CD4-positive, alpha-beta T cell (primary cell): Measurements from ENCODE around the gene LPAR3. TPM values are rescaled to one million over a fixed set of nuclear protein-coding genes. Genes with fewer than 3 reads are reported as not detected.

Experiments
- ATAC-seq: fragments of 200-7000 bp; cut with Tn5 transposase; one replicate; pipeline ENCODE4 v1.10.0; 2022; ENCODE audit warnings: mild to moderate bottlenecking; ENCODE audit not compliant: poor library complexity
- CTCF ChIA-PET: fragments of 350-600 bp; sonication (Branson Sonifier 250); formaldehyde crosslinking; loops from one replicate; lab custom pipeline; 2021; ENCODE audit warnings: antibody characterized with exemption, inconsistent platforms; lab: Charles Lee
- POLR2A ChIA-PET: fragments of 350-600 bp; sonication (Branson Sonifier 250); formaldehyde crosslinking; loops from one replicate; lab custom pipeline; 2021; ENCODE audit warnings: antibody characterized with exemption, inconsistent platforms; lab: Charles Lee
- DNase-seq, 14 experiments: peaks; one replicate each; pipeline ENCODE4 v3.0.0-alpha.2; 2013 to 2020; ENCODE audit warnings: mixed read lengths in 2 of 14
- H3K27ac ChIP-seq, 2 donors: one replicate each; pipeline versions ENCODE4 v1.5.1 to v1.7.0; 2013; ENCODE audit warnings: low read length in 2 of 2, low read depth in 1 of 2, mild to moderate bottlenecking in 1 of 2
- H3K27me3 ChIP-seq, 2 experiments: 1 replicate in 1 of 2; 2 replicates in 1 of 2; pipeline versions ENCODE4 v1.6.1 to v1.7.0; 2013; ENCODE audit warnings: low read length in 2 of 2, control low read depth in 1 of 2, mild to moderate bottlenecking in 1 of 2, moderate library complexity in 1 of 2; ENCODE audit not compliant: insufficient read depth in 2 of 2, control insufficient read depth in 1 of 2
- H3K36me3 ChIP-seq: one replicate; pipeline ENCODE4 v1.6.1; 2013; ENCODE audit warnings: low read length, control low read depth; ENCODE audit not compliant: insufficient read depth
- H3K4me1 ChIP-seq: one replicate; pipeline ENCODE4 v1.6.1; 2013; ENCODE audit warnings: low read length, control low read depth; ENCODE audit not compliant: insufficient read depth
- H3K4me3 ChIP-seq: one replicate; pipeline ENCODE4 v1.5.1; 2013; ENCODE audit warnings: mild to moderate bottlenecking, low read length, moderate library complexity
- H3K9me3 ChIP-seq, 2 experiments: 1 replicate in 1 of 2; 2 replicates in 1 of 2; pipeline versions ENCODE4 v1.6.1 to v1.7.0; 2013; ENCODE audit warnings: low read length in 2 of 2, mild to moderate bottlenecking in 2 of 2, control low read depth in 1 of 2, moderate library complexity in 1 of 2; ENCODE audit not compliant: control insufficient read depth in 1 of 2, insufficient read depth in 1 of 2
- H3K27ac Mint-ChIP-seq: one replicate; pipeline ENCODE4 v1.8.0; 2020; ENCODE audit warnings: mixed read lengths
- H3K27me3 Mint-ChIP-seq: one replicate; pipeline ENCODE4 v1.8.0; 2021; ENCODE audit warnings: mixed read lengths
- H3K36me3 Mint-ChIP-seq: one replicate; pipeline ENCODE4 v1.8.0; 2021; ENCODE audit warnings: low read depth, mixed read lengths
- H3K4me1 Mint-ChIP-seq: one replicate; pipeline ENCODE4 v1.8.0; 2021; ENCODE audit warnings: low read depth, mixed read lengths
- H3K4me3 Mint-ChIP-seq: one replicate; pipeline ENCODE4 v1.8.0; 2020; ENCODE audit warnings: mild to moderate bottlenecking, mixed read lengths
- H3K9me3 Mint-ChIP-seq: one replicate; pipeline ENCODE4 v1.8.0; 2020; ENCODE audit warnings: mixed read lengths
- intact Hi-C, 2 experiments: fragments of 100-400 bp; cut with DNase I in 1 of 2; cut with micrococcal nuclease in 1 of 2; formaldehyde crosslinking; loops; one replicate each; pipeline versions ENCODE4 v1.15.1 to v1.9.0; 2023 to 2025; cut with DNase I, micrococcal nuclease
- total RNA-seq, 174 experiments: library from RNA in 2 of 174; stranded (reverse) in 2 of 174; gene quantifications; one replicate each; pipeline ENCODE4 v1.2.3 and lab custom pipeline; 2021 to 2026
- TF ChIP-seq, protein P1 (sequence below): fragments of 200-600 bp; IDR thresholded peaks from one replicate; pipeline ENCODE4 v1.8.0; 2022; ENCODE audit warnings: antibody characterized with exemption, mild to moderate bottlenecking

The LPAR3 gene
- total RNA-seq, 2 experiments from 2014 or later, result 0.25 to 0.87 TPM

DNA sequence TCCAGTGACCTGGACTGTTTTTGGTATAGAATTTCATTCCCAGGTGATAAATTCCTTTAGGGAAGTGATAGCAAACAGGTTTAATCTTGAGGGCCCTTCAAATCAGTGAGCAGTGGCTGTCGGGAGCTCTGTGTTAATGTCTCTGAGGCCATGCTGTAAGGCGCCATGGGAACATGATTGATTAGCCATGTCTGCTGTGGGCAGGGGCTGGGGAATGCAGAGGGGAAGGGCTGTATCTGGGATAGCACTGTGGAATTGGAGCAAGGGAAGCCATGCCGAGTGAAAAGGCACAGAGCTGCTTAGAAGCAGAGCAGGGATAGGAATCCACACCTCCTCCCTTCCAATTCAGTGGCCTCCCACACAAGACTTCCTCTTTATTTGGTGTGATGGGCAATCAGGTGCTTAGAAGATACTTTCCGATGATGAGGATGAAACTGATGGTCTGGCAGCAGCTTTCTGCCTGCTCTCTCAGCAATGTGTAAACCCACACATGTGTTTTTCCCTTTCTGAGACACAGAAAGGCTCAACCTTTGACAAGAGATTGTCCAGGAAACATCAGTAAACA is 119.0 kb downstream of the LPAR3 start:
- H3K27me3 Mint-ChIP-seq, result peaks cover 7% of the 10 kb centered on the region
- no peaks in the 10 kb centered on the region for H3K9me3 Mint-ChIP-seq
- no peak overlapping the region for H3K4me3 Mint-ChIP-seq
- intact Hi-C loops, result loop anchor here (2.0 to 5.0 kb wide), 7 partner anchors 152 to 867 kb away; no protein-coding TSS in a partner anchor
- ChIA-PET CTCF (no interaction called here), POLR2A (no interaction called here)
- H3K36me3 ChIP-seq, result no peaks in the 10 kb centered on the region
- H3K27ac Mint-ChIP-seq, result no peak overlapping the region
- H3K36me3 Mint-ChIP-seq, result no peaks in the 10 kb centered on the region
- DNase-seq (no peak), ATAC-seq (no peak)
- H3K4me3 ChIP-seq, result no peak overlapping the region
- no peaks in the 10 kb centered on the region for H3K4me1 Mint-ChIP-seq
- TF ChIP-seq, protein P1, sequence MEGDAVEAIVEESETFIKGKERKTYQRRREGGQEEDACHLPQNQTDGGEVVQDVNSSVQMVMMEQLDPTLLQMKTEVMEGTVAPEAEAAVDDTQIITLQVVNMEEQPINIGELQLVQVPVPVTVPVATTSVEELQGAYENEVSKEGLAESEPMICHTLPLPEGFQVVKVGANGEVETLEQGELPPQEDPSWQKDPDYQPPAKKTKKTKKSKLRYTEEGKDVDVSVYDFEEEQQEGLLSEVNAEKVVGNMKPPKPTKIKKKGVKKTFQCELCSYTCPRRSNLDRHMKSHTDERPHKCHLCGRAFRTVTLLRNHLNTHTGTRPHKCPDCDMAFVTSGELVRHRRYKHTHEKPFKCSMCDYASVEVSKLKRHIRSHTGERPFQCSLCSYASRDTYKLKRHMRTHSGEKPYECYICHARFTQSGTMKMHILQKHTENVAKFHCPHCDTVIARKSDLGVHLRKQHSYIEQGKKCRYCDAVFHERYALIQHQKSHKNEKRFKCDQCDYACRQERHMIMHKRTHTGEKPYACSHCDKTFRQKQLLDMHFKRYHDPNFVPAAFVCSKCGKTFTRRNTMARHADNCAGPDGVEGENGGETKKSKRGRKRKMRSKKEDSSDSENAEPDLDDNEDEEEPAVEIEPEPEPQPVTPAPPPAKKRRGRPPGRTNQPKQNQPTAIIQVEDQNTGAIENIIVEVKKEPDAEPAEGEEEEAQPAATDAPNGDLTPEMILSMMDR, result no peak
- no peak overlapping the region for H3K27ac ChIP-seq
- no peaks in the 10 kb centered on the region for H3K27me3 ChIP-seq
- peaks cover 5% of the 10 kb centered on the region for H3K4me1 ChIP-seq
- H3K9me3 ChIP-seq, result no peaks in the 10 kb centered on the region

DNA sequence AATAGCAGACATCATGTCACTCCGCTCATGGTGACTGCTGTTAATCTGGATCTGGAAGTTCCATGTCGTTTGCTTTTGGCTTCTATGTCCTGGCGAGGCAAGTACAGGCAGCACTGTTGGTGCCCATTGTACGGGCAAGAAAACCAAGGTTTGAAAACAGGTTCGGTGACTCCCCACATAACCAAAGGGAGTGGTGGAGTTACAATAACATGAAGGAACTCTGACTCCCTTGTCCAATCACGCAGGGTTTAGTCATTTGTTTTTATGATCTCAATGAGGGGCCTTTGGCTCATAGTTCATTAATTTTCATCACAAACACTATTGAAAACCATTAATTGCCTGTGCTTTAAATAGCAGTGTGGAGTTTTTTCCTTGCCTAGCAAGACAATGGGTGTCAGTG is 119.8 kb downstream of the LPAR3 start:
- intact Hi-C loops, result loop anchor here (2.0 to 5.0 kb wide), 7 partner anchors 151 to 866 kb away; no protein-coding TSS in a partner anchor
- peaks cover 14% of the 10 kb centered on the region for H3K27me3 Mint-ChIP-seq
- H3K27ac Mint-ChIP-seq, result no peak overlapping the region
- TF ChIP-seq, protein P1, result no peak
- H3K36me3 Mint-ChIP-seq, result no peaks in the 10 kb centered on the region
- CTCF ChIA-PET, result interaction anchor here (1.3 to 1.7 kb wide), 4 partner anchors 10 to 331 kb away, joined by 4 to 6 read pairs (median 6); no protein-coding TSS in a partner anchor
- Histone ChIP-seq H3K9me3 (no peaks in the 10 kb centered on the region), H3K36me3 (no peaks in the 10 kb centered on the region), H3K4me1 (peaks cover 5% of the 10 kb centered on the region), H3K27me3 (no peaks in the 10 kb centered on the region), H3K4me3 (no peak overlapping the region), H3K27ac (no peak overlapping the region)
- no peak for DNase-seq
- H3K9me3 Mint-ChIP-seq, result no peaks in the 10 kb centered on the region
- H3K4me3 Mint-ChIP-seq, result no peak overlapping the region
- ATAC-seq, result no peak
- H3K4me1 Mint-ChIP-seq, result no peaks in the 10 kb centered on the region
- POLR2A ChIA-PET, result no interaction called here

DNA sequence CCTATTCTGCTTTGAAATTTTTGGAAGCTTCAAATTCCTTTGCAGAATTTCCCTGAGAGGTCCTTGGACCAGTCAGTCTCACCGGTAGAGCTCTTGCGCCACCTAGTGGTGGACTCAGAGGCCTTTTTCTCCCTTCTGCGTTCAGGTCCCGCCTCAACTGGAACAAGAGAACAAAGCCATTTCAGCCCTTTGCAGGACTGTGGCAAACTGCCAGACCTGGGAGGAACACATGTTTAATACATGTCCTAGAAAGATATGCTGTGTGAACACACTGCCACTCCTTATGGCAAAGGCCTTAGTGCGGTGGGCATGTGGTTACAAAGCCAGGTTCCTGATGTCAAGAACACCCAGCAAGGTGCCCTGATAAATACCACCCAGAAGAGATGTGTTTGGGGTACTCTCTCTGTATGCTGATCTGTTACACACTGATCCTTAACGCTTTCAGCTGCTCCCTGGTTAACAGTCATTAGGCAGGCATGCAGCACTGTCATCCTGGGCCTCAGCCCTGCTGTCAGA is 120.5 kb downstream of the LPAR3 start:
- Histone ChIP-seq H3K9me3 (no peaks in the 10 kb centered on the region), H3K36me3 (no peaks in the 10 kb centered on the region), H3K27ac (no peak overlapping the region), H3K27me3 (no peaks in the 10 kb centered on the region), H3K4me1 (peaks cover 5% of the 10 kb centered on the region), H3K4me3 (no peak overlapping the region)
- Mint-ChIP-seq H3K4me3 (no peak overlapping the region), H3K27me3 (peaks cover 14% of the 10 kb centered on the region), H3K9me3 (no peaks in the 10 kb centered on the region), H3K36me3 (no peaks in the 10 kb centered on the region), H3K4me1 (no peaks in the 10 kb centered on the region), H3K27ac (no peak overlapping the region)
- POLR2A ChIA-PET, result interaction anchor here (0.5 to 0.9 kb wide), 3 partner anchors 629 to 855 kb away, joined by 3 to 5 read pairs (median 4); partner anchors contain the start of gene PRKACB
- peak; percentile 50 to 86 (median 65) for DNase-seq
- TF ChIP-seq, protein P1, result peak; percentile 99
- ATAC-seq, result peak; percentile 73
- CTCF ChIA-PET, result interaction anchor here (0.7 to 2.1 kb wide), 12 partner anchors 9 to 837 kb away, joined by 3 to 13 read pairs (median 4); partner anchors contain the start of gene PRKACB
- intact Hi-C loops, result loop anchor here (1.0 to 5.0 kb wide), 8 partner anchors 150 to 867 kb away; no protein-coding TSS in a partner anchor
